ENCODE measurements around the gene KIFAP3.

GRCh38 chr1:169885207-169885606, 189.3 kb downstream of the KIFAP3 start:
- TF ChIP-seq CTCF (conservative IDR thresholded peaks at IDR 0.05 in 1 of 2, IDR thresholded peaks at IDR 0.05 in 1 of 2; ENCODE audit: low read depth in 1 of 2, low read length in 2 of 2) (no peak), EZH2 (IDR thresholded peaks at IDR 0.05; ENCODE audit: low read length, missing control alignments) (no peak)
